Stimulated activated naive CD4-positive, alpha-beta T cell treated with Interleukin-2 at 50 U/mL for 16 hours (primary cell): Measurements from ENCODE around the gene FDCSP.
"Not testable (repeated sequence)": the region's sequence is repeated elsewhere in the genome, so short reads cannot be mapped to it uniquely, and the experiment has no call there.

Experiments
- DNase-seq: peaks from one replicate; lab custom pipeline; 2025; lab: John Stamatoyannopoulos, UW

FDCSP gene

DNA sequence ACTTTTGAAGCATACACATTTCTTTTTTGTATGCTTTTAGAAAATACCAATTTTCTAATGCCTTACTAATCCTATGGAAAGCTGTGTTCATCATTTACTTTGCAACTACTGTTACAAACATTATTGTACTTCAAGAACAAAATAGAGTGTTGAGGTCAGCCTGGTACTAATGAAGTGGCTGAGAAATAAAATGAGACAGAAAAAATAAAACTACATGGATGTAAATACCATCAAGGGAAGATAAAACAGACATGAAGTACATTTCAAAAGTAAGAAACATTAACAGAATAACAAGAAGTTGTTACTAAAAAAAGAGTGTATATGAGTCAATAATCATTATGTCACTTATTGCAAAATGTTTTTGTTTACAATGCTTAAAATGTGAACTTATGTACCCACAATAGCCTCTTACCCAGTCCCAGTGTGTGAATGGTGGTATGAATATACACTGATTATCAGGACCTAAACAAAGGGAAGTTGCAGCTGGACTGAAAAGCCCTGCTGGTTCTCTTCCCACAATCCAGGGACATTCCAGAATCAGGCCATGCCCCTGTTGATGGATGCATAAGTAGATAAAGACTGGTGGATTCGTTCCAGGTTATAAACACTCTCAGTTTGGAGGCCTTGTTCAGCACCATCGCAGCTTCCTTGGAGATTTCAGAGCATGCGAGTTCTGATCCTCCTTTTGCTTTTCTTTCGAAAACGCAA lies 14.1 kb downstream of the FDCSP start:
- no peak for DNase-seq

DNA sequence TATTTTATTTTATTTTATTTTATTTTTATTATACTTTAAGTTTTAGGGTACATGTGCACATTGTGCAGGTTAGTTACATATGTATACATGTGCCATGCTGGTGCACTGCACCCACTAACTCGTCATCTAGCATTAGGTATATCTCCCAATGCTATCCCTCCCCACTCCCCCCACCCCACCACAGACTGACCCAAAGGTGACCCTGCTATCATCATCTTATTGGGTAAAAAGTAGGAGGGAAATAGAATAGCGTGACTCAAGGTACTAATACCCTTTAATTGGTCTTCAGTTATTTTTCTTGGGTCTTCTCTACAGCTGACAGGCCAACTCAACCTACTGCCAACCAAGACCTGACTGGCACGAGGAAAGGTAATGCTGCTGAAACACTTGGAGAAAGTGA lies 16.4 kb downstream of the FDCSP start, which contains the start of gene CSN3:
CSN3 (plus strand) TSS at position 301 of the 400 bp plus-strand sequence. CDS start 2,223 bp downstream, outside the sequence.
- DNase-seq, result not testable (repeated sequence)

DNA sequence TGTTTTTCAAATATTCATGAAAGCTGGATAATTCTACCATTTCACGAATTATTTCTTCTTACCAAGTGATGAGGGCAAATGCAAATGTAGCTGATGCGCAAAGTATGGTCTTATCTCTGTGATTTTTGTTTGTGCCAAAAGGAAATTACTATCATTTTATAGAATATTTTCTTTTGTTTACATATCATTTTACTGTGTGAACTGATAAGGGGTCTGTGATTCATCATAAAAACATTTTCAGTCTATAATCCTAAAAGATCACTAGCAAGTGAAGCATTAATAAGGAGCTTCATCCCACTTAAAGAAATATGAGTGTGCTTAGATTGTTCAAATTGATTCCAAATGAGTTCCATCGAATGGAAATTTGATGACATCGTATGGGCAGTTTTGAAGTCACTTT lies 17.2 kb downstream of the FDCSP start:
- DNase-seq, result no peak

DNA sequence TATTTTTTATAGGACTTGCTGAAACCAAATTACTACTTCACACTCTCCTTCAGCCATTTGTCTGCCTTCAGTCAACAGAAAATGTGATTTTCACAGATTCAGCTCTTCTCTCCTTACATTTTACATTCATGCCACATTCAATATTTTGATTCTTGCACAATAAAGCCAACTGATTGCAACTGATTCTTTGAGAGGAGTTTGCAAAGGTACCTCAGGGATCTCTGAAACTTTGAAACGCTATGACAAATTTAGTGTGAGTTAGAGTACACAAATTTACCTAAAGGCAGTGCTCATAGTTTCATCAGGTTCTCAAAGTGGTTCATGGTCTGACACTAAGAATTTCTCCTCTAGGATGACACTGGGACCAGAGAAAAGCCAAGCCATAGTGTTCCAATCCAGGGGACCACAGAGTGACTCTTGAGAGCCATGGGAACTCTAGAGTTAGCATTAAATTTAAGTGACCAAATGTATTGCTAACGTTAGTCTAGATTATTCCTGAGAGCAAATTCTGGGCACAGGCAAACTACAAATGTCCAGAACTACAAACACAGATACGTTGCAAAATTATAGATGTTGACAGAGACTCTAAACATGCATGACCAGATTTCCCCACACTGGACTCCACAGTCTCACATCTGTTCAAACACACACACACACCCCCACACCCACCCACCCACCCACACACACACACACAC lies 25.5 kb downstream of the FDCSP start:
- DNase-seq, result no peak

DNA sequence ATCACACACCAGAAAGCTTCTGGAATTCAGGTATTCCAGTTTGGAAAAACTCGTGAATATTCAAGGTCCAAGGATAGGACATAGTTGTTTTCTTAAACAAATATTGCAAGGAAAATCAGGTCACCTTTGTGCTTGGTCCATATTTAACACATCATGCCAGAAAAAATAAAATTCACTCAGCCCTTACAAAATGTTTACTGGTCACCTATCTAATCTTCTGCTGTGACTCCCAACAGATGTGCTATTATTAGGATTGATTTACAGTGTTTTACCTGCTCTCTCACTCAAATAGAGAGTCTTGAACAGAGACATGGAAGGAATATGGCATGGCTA lies 26.0 kb downstream of the FDCSP start:
- DNase-seq, result no peak

DNA sequence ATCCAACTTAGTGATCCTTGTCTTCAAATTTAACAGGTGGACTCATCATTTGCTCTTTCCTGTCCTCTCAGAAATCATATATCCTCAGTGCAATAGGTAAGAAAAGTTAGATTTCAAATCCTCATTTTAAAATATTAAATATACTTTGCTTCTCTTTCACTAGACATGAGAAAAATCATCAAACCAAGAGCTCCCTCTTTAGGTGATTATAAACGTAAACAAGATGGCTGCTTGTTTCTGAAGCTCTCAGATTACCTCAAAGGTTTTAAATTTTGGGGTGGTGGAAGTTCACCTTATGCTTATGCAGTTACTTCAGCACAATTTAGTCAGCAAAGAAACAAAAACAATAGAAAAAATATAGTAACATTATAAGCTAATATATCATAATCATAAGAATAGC lies 43.8 kb downstream of the FDCSP start:
- DNase-seq, result no peak

DNA sequence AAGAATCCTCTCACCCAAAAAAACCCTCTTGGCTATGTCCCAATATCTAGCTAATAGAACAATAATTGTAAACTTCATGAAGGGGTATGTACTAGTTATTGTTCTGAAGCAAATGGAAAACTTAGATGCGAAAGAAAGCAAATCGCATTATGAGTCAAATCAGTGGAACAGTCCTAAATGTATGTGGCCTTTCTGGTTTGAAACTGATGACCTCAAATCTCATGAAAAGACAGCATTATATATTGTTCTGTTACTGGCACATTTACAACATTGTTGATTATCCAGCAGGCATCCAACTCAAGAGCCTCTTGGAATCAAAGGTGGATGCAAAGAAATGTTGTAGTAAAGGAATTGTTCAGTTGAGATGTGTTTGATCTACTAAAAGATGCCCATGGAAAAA lies 51.2 kb downstream of the FDCSP start:
- no peak for DNase-seq

DNA sequence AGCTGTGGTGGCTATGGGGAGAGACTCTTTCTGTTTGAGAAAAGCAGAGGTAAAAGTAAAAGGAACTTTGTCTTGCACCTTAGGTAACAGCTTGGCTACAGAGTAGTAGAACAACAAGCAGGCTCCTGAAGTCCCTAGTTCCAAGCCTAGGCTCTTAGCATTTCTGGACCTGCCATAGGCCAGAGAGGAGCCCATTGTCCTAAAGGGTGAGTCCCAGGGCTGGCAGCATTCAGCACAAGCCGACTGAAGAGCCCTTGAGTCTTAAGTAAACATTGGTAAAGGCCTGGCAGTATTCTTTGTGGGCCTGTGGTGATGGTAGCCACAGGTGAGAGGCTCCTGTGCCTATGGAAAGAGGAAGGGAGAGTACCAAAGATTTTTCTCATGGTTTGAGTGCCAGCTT lies 54.6 kb downstream of the FDCSP start:
- DNase-seq, result no peak
